VCaP (cell line): Measurements from ENCODE around the gene PROX1.

Source experiments
- H3K27ac ChIP-seq: fragments of 450-650 bp; 2 replicates; pipeline ENCODE4 v1.5.1; 2017
- CTCF ChIP-seq: fragments of 450-650 bp; conservative IDR thresholded peaks from 2 replicates; pipeline ENCODE4 v1.5.1; 2017; ENCODE audit warnings: mild to moderate bottlenecking, moderate library complexity

Gene PROX1

GRCh38 chr1:214002472-214002871, 14.7 kb downstream of the PROX1 start:
- no peak overlapping the region for H3K27ac ChIP-seq
- TF ChIP-seq CTCF: no peak

- H3K27ac ChIP-seq: no peak overlapping the region
- TF ChIP-seq CTCF: no peak
Observed at GRCh38 chr1:214003233-214003632, 15.5 kb downstream of the PROX1 start.

- H3K27ac ChIP-seq: no peak overlapping the region
- no peak for TF ChIP-seq CTCF
Observed at GRCh38 chr1:214004014-214004413, 16.2 kb downstream of the PROX1 start.

- no peak for TF ChIP-seq CTCF
- no peak overlapping the region for H3K27ac ChIP-seq
Observed at GRCh38 chr1:214004795-214005194, 17.0 kb downstream of the PROX1 start.

- no peak overlapping the region for H3K27ac ChIP-seq
- no peak for TF ChIP-seq CTCF
Observed at GRCh38 chr1:214005708-214006107, 17.9 kb downstream of the PROX1 start.

- H3K27ac ChIP-seq: no peak overlapping the region
- no peak for TF ChIP-seq CTCF
Observed at GRCh38 chr1:214006845-214007244, 19.1 kb downstream of the PROX1 start.

GRCh38 chr1:214008347-214008746, 20.6 kb downstream of the PROX1 start:
- H3K27ac ChIP-seq: no peak overlapping the region

More at GRCh38 chr1:214008347-214008746, 20.6 kb downstream of the PROX1 start:
- TF ChIP-seq CTCF: no peak
